ENCODE data around the gene APCDD1.

DNA sequence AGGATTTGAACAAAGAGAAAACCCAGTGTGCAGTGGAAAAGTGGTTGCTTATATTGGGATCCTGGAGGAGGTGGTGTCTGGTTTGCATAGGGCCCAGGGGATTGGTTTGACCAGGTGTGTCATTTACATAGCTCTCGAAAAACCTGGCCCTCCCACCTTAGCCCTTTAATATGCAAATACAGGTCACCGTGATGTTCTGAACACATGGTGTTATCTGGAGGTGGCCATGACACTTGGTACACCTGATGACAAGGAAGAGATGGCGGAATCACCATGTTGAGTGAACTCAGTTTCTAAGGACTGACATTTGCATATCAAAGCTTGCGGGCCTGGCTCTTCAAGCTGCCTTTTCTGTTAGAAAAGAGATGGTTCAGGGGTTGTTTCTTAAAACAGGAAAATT, 69.1 kb downstream of the APCDD1 start:
- TF ChIP-seq, protein P1, sequence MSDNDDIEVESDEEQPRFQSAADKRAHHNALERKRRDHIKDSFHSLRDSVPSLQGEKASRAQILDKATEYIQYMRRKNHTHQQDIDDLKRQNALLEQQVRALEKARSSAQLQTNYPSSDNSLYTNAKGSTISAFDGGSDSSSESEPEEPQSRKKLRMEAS (IDR thresholded peaks at IDR 0.05), result no peak
- no peak for TF ChIP-seq CEBPB (IDR thresholded peaks at IDR 0.05)
- no peak for TF ChIP-seq TEAD4 (IDR thresholded peaks at IDR 0.05)
- TF ChIP-seq EGR1 (IDR thresholded peaks at IDR 0.05), result no peak
- TF ChIP-seq TCF12 (IDR thresholded peaks at IDR 0.05; ENCODE audit: low read depth), result no peak
- TF ChIP-seq FOXM1 (IDR thresholded peaks at IDR 0.05; ENCODE audit: borderline replicate concordance, low read depth), result no peak
- TF ChIP-seq EP300 (IDR thresholded peaks at IDR 0.05; ENCODE audit: borderline replicate concordance), result no peak
- TF ChIP-seq REST (IDR thresholded peaks at IDR 0.05; ENCODE audit: low read depth), result no peak
- no peak for TF ChIP-seq CREB1 (IDR thresholded peaks at IDR 0.05; ENCODE audit: low read depth)
- TF ChIP-seq ZBTB7A (IDR thresholded peaks at IDR 0.05; ENCODE audit: low read depth), result no peak
- TF ChIP-seq YY1 (IDR thresholded peaks at IDR 0.05; ENCODE audit: low read depth), result no peak
- no peak for TF ChIP-seq TAF1 (IDR thresholded peaks at IDR 0.05; ENCODE audit: low read depth)

All from Ishikawa (cell line).